Renal cortex interstitium (tissue), 11 donors: ENCODE data around the gene MBOAT1. TPM values are rescaled to one million over a fixed set of nuclear protein-coding genes. Genes with fewer than 3 reads are reported as not detected.

Experiments used
- DNase-seq, 11 donors: peaks; one replicate each; pipeline ENCODE4 v3.0.0-alpha.2; 2013; ENCODE audit warnings: low read depth in 9 of 11, low spot score in 4 of 11; ENCODE audit errors: extremely low read depth in 1 of 11
- polyA plus RNA-seq, 3 donors: library from polyadenylated mRNA; unstranded; fragments of 120-200 nt; gene quantifications; one replicate each; pipeline ENCODE4 v1.2.1, GENCODE V29; 2013; ENCODE audit not compliant: insufficient read length in 3 of 3

Gene MBOAT1
- polyA plus RNA-seq, 3 donors, result 21.6 to 29.6 (median 25.0) TPM

DNA sequence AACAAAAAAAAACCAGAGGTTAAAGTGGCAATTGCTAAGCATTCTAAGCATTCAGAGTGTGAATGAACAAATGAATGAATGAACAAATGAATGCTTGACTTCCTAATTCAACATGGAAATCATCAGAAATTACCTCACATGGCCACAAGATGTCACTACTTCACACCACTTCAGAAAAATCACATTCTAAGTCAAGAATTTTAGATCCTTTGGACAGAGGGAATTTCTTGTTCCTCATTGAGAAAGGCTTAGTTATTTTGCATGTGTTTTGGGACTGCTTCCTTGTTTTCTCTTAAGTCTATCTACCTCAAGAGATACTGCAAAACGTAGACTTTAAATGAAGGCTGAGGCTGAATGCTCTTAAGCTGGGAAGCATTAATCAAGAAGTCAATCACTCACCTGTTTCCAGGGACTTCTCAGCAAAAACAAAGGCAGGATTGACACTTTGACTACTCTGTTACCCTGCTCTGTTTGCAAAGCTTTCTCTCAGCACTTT lies 120.2 kb downstream of the MBOAT1 start:
- peak; percentile 26 to 62 (median 48) for DNase-seq

DNA sequence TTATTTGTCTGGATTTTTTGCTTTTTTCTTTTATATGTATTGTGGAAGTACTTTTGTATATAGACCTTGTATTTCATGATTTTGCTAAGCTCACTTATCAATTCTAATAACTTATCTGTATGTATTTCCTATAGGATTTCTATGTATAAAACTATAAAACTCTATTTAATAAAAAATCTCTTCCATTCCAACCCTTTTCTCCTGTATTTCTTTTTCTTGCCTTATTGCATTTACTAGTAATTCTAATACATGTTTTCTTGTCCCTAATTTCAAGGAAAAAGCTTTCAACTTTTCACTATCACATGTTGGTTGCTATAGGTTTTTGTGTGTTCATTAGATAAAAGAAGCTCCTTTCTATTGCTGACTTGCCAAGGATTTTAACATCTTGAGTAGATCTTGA lies 125.3 kb downstream of the MBOAT1 start:
- DNase-seq, result no peak

DNA sequence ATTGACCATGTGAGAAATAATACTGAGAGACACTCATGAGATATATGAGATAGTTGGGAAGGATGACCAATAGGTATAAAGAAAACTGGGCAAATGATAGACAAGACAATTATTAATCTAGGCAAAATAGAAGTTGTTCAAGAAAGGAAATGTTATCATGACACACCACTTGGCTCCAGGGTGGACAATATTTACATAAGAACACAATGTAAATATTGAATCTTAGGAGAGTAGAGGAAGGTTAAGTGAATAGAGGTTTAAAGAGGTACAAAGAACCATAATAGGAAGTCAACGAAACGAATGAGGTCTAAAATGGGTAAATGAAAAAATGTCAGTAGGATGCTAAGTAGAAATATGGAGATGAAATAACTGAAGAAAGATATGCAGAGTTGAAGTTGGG lies 126.5 kb downstream of the MBOAT1 start:
- DNase-seq, result no peak

DNA sequence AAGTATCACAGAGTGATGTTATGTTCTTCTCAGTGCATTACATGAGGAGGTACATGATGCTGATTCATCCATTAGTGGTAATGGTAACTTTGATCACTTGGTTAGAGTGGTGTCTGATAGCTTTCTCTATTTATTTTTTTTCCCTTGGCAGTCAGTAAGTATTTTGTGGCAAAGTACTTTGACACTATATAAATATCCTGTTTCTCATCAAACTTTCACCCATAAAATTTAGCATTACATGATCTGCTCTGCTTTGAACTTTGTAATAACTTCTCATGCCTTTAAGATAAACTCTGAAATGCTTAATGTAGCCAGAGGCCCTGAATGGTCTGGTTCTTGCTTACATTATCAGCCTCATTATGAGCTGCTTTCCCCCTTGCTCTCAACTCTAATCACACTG lies 127.9 kb downstream of the MBOAT1 start:
- no peak for DNase-seq

- DNase-seq, result no peak
These were observed 140.3 kb downstream of the MBOAT1 start for GRCh38 chr6:20071998-20072397.

- no peak for DNase-seq
These were observed 142.2 kb downstream of the MBOAT1 start for GRCh38 chr6:20070047-20070446.

DNA sequence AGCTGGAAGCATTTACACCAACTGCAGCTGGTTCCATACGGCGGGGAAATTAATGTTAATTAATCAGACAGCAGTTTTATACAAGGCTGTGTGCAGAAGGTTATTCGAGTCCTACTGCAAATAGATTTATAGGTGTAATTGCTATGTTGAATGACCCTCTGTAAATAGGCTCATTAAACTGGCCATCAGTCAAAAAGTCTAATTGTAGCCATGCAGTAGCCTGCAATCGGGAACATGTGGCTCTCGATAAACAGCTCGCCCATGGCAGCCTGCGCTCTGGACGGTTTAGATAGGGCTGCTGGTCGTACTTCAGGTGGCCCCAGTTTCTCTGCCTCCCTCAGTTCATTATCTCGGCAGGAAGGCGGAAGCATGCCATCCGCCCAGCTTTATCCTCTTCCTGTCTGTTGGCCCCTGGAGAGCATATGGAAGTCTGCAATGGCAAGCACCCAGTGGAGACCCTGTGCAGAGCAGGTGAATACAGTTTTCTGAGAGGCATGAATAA lies 143.2 kb downstream of the MBOAT1 start:
- DNase-seq, result peak in 9 of 11 donors; percentile 6 to 26 (median 20)

DNA sequence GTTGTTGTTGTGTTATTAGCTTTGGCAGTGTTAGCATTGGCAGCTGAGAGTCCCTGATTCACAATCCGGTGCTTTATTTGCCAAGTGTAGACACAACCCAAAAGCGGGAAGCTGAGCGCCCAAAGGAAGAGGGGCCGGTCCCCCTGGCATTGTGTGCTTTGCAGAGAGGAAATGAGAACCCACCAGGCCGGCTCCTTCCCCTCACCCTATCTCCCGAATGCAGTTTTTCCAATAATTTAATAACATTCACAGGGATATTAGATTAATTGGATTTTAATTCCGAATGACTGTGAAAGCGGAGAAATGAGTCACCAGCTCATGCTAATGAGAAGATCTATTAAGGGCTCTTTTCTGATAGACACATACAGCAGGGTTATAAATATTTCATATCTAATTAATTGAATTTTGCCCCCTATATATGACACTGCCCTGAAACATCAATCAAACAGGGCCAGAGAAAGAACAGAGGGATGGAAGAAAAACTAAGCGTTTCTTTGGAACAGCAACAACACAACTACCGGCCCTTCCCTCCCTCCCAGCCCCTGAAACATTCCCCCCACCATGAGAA lies 143.8 kb downstream of the MBOAT1 start:
- DNase-seq, result no peak

- no peak for DNase-seq
These were observed 150.3 kb downstream of the MBOAT1 start for GRCh38 chr6:20061952-20062351.

GRCh38 chr6:20060252-20060651 lies 152.0 kb downstream of the MBOAT1 start:
- DNase-seq, result no peak

GRCh38 chr6:20058912-20059311 lies 153.4 kb downstream of the MBOAT1 start:
- no peak for DNase-seq

DNA sequence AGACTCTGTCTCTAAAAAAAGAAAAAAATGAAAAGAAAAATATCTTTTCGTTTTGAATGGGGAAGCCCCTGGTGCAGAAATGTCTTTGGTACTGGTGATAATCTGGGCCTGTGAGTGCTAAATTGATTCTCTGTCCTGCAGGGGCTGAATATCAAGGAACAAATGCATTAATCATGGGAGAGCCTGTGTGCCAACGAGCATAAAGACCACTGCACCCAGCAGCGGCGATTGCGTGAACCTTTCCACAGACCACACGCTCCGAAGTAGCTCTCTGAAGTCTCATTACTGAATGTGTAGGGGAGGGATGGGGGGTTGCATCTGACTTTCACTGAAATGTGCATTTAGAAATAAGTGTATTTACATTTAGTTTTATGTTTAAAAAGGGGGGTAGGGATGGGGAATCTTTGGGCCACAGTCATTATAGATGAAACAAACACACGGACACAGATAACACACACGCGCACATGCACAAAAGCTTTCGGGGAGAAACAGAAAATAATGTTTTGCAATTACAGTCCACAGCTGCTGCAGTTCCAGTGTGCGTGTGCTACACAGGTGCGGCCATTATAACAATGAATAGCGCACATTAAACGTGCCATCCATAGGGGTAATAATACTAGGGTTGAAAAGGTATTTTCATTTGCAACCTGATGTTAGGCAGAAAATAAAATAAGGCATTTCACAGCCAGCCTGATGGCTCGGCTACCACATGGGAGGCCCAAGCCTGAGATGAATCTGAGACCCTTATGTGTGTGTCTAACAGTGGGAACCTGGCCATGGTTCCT lies 154.0 kb downstream of the MBOAT1 start:
- no peak for DNase-seq

DNA sequence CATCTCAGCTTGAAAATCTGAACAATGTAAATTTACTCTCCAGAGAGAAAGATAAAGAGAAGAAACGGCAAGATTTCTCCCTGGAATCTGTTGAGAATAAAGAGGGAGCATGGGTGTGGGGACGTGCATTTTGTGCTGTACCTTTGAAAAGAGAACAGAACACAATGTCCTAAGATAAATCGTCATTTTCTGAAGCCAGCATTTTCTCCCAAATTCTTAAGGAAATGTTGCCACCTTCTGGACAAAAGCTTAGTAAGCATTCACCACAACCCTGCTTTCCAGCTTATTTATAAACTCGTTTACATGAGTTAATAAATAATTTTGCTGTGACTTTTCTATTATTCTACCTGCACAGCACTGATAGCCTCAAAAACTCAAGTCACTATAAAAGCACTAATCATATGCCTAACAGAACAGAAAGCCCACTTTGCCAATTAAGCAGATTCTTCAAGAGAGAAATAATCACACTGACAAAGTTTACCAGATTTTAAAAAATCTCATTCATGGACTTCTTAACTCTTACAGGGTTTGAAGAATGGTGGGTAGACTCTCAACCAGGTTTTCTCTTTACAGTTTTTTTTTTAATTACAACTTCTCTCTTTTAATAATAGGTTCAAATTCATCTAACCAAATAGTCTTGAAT lies 155.8 kb downstream of the MBOAT1 start:
- peak; percentile 48 to 80 (median 59) for DNase-seq

DNA sequence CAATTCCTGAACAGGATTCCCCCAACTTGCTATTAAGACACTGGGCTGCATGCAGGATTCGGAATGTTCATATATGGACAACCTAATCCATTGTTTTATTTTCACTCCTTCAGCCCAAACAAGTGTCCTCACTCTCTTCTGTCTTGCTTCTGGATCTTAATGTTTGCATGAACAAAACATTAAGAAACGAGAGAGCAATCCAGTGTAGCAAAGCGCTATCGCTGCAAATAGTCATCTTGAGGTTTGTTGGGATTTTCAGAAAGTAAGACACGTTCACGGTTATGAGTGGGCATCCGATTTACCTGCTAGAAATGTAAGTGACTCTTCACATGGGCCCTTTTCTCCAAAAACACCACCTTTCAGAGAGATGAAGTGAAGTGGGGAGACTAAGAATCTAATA lies 156.4 kb downstream of the MBOAT1 start:
- DNase-seq, result no peak

Other genes starting within 250 kb of the MBOAT1 start
- gene E2F3, start 189.4 kb upstream of the MBOAT1 start, polyA plus RNA-seq, result 10 to 100 TPM; 19.3 to 22.2 (median 19.3) TPM